Loucy (cell line): ENCODE results near the gene TMEM86A.

Experiments
- H2AFZ ChIP-seq: fragments of 200-600 bp; sonication (generic); 2 replicates; pipeline ENCODE4 v1.6.0; 2016; ENCODE audit warnings: antibody characterized with exemption, mild to moderate bottlenecking, low read length, moderate library complexity
- H3F3A ChIP-seq: fragments of 200-600 bp; 2 replicates; pipeline ENCODE4 v1.6.0; 2016; ENCODE audit warnings: antibody characterized with exemption, low read depth, mild to moderate bottlenecking
- H3K27me3 ChIP-seq: fragments of 200-600 bp; sonication (generic); 2 replicates; pipeline ENCODE4 v1.6.1; 2014; ENCODE audit warnings: low read length, mild to moderate bottlenecking; ENCODE audit not compliant: insufficient read depth, poor library complexity, severe bottlenecking
- H3K36me3 ChIP-seq: fragments of 200-600 bp; sonication (generic); 2 replicates; pipeline ENCODE4 v1.6.1; 2016; ENCODE audit warnings: low read length; ENCODE audit not compliant: insufficient read depth
- H3K4me1 ChIP-seq: fragments of 200-600 bp; sonication (generic); 2 replicates; pipeline ENCODE4 v1.5.1; 2014; ENCODE audit warnings: low read length, mild to moderate bottlenecking; ENCODE audit not compliant: insufficient read depth, poor library complexity, severe bottlenecking
- H3K4me2 ChIP-seq: fragments of 200-600 bp; sonication (generic); 2 replicates; pipeline ENCODE4 v1.6.0; 2014; ENCODE audit warnings: antibody characterized with exemption, low read length, low read depth, mild to moderate bottlenecking; ENCODE audit not compliant: poor library complexity, severe bottlenecking
- H3K4me3 ChIP-seq: fragments of 200-600 bp; sonication (generic); 2 replicates; pipeline ENCODE4 v1.5.1; 2014; ENCODE audit warnings: low read length, mild to moderate bottlenecking, mixed read lengths; ENCODE audit not compliant: poor library complexity, severe bottlenecking
- H3K79me2 ChIP-seq: fragments of 200-600 bp; sonication (generic); 2 replicates; pipeline ENCODE4 v1.6.1; 2014; ENCODE audit warnings: low read length; ENCODE audit not compliant: insufficient read depth
- H3K9ac ChIP-seq: fragments of 200-600 bp; sonication (generic); 2 replicates; pipeline ENCODE4 v1.6.0; 2014; ENCODE audit warnings: mild to moderate bottlenecking, low read depth, low read length, moderate library complexity; ENCODE audit not compliant: poor library complexity, severe bottlenecking
- H3K9me2 ChIP-seq: fragments of 200-600 bp; sonication (generic); replicated peaks from 2 replicates; pipeline ENCODE4 v1.6.1; 2016; ENCODE audit warnings: low read depth, low read length, mixed read lengths
- H3K9me3 ChIP-seq: fragments of 200-600 bp; sonication (generic); 2 replicates; pipeline ENCODE4 v1.6.1; 2014; ENCODE audit warnings: mild to moderate bottlenecking, antibody characterized with exemption, low read length, low read depth; ENCODE audit not compliant: insufficient read depth
- H4K20me1 ChIP-seq: fragments of 200-600 bp; sonication (generic); 2 replicates; pipeline ENCODE4 v1.6.0; 2014; ENCODE audit warnings: antibody characterized with exemption, low read length, mild to moderate bottlenecking; ENCODE audit not compliant: insufficient read depth, poor library complexity, severe bottlenecking
- CTCF ChIP-seq: fragments of 200-600 bp; sonication (generic); conservative IDR thresholded peaks from 2 replicates; pipeline ENCODE4 v1.5.1; 2014; ENCODE audit warnings: mild to moderate bottlenecking, antibody characterized with exemption, low read length
- EZH2phosphoT487 ChIP-seq: fragments of 200-600 bp; IDR thresholded peaks from 2 replicates; pipeline ENCODE4 v1.6.1; 2018; ENCODE audit warnings: antibody characterized with exemption, mild to moderate bottlenecking, moderate library complexity, borderline replicate concordance

TMEM86A gene

GRCh38 chr11:18739685-18740084 lies 41.1 kb downstream of the TMEM86A start:
- Histone ChIP-seq H3K4me2 (no peak overlapping the region), H3K9ac (no peak overlapping the region), H3K4me1 (no peaks in the 10 kb centered on the region), H3F3A (no peaks in the 10 kb centered on the region), H3K27me3 (no peaks in the 10 kb centered on the region), H2AFZ (no peak overlapping the region), H3K36me3 (no peaks in the 10 kb centered on the region), H3K9me2 (no peaks in the 10 kb centered on the region), H4K20me1 (no peaks in the 10 kb centered on the region), H3K4me3 (no peak overlapping the region), H3K9me3 (no peaks in the 10 kb centered on the region), H3K79me2 (no peaks in the 10 kb centered on the region)
- TF ChIP-seq EZH2phosphoT487 (no peak), CTCF (no peak)

- no peaks in the 10 kb centered on the region for H4K20me1 ChIP-seq
- no peak overlapping the region for H3K4me3 ChIP-seq
- H3K9me2 ChIP-seq = no peaks in the 10 kb centered on the region
- no peaks in the 10 kb centered on the region for H3K36me3 ChIP-seq
- no peak overlapping the region for H2AFZ ChIP-seq
- H3K4me2 ChIP-seq = no peak overlapping the region
- H3K9me3 ChIP-seq = no peaks in the 10 kb centered on the region
- no peak overlapping the region for H3K9ac ChIP-seq
- H3F3A ChIP-seq = no peaks in the 10 kb centered on the region
- no peaks in the 10 kb centered on the region for H3K79me2 ChIP-seq
- TF ChIP-seq CTCF = peak; percentile 34
- TF ChIP-seq EZH2phosphoT487 = no peak
- H3K4me1 ChIP-seq = no peaks in the 10 kb centered on the region
- no peaks in the 10 kb centered on the region for H3K27me3 ChIP-seq
Observed at GRCh38 chr11:18741783-18742182, 43.2 kb downstream of the TMEM86A start.

GRCh38 chr11:18743365-18743764 lies 44.8 kb downstream of the TMEM86A start:
- Histone ChIP-seq H3K4me3 (no peak overlapping the region), H3K9me3 (no peaks in the 10 kb centered on the region), H3K4me2 (no peak overlapping the region), H3K27me3 (no peaks in the 10 kb centered on the region), H3K9me2 (no peaks in the 10 kb centered on the region), H3K36me3 (no peaks in the 10 kb centered on the region), H2AFZ (no peak overlapping the region), H3K79me2 (no peaks in the 10 kb centered on the region), H4K20me1 (no peaks in the 10 kb centered on the region), H3K9ac (no peak overlapping the region), H3K4me1 (no peaks in the 10 kb centered on the region), H3F3A (no peaks in the 10 kb centered on the region)
- TF ChIP-seq EZH2phosphoT487 = no peak
- TF ChIP-seq CTCF = no peak
